SH-SY5Y (cell line): Measurements from ENCODE around the gene LRP8.

Source experiments
- GATA2 ChIP-seq: IDR thresholded peaks from 2 replicates; pipeline ENCODE4 v1.6.1; 2011; ENCODE audit warnings: mild to moderate bottlenecking, low read depth, low read length
- GATA3 ChIP-seq: IDR thresholded peaks from 2 replicates; pipeline ENCODE4 v1.6.1; 2011; ENCODE audit warnings: low read depth, mild to moderate bottlenecking, low read length, moderate library complexity

DNA sequence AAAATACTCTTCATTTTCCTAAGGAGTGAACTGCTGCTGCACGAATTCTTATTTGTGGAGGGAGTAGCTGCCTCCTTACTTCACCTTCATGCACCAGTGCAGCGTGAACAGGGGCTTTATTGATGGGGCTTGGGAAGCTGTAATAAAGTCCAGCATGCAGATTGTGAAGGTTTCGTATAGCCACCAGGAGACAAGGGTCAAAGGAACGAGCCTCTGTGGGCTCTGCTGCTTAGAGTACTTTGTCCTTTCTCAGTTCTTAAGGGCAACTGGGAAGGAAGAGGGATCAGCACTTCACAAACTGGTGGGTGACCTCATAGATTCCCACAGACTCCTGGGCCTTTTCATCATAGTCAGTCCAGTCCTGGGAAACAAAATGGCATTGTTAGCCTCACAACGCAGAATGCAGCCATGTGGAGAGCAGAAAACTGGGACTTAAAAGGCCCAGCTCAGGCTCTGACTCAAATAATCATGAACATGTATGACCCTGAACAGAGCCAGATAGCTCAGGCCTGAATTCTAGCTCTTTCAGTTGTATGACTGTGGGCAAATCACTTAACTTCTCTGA lies 113.4 kb downstream of the LRP8 start:
- no peak for TF ChIP-seq GATA3
- TF ChIP-seq GATA2, result no peak
